ENCODE results near the gene GPR150. TPM values are rescaled to one million over a fixed set of nuclear protein-coding genes. Genes with fewer than 3 reads are reported as not detected.

The GPR150 gene
- total RNA-seq, 1 experiment from 2014 or later, result 0.17 TPM

GRCh38 chr5:95647886-95648860 is 28.3 kb downstream of the GPR150 start:
- Mint-ChIP-seq H3K4me3 (ENCODE audit: low read depth, unreplicated experiment) (no peak overlapping the region), H3K36me3 (ENCODE audit: insufficient read depth, unreplicated experiment) (peaks cover 15% of the 10 kb centered on the region), H3K9me3 (ENCODE audit: low read depth, unreplicated experiment) (no peaks in the 10 kb centered on the region), H3K27ac (ENCODE audit: unreplicated experiment) (peak overlapping the region; percentile 30), H3K4me1 (ENCODE audit: low read depth, unreplicated experiment) (peaks cover 18% of the 10 kb centered on the region), H3K27me3 (ENCODE audit: unreplicated experiment) (no peaks in the 10 kb centered on the region)
- intact Hi-C loops (cut with micrococcal nuclease; ENCODE audit: unreplicated experiment), result loop anchor here (5.0 to 10.0 kb wide), 4 partner anchors 84 to 957 kb away; partner anchors contain the start of genes ELL2 and RHOBTB3
- CTCF ChIA-PET, result no interaction called here
- no TSS peak for BruUV-seq (replicated peaks)
- TF ChIP-seq, protein P1, sequence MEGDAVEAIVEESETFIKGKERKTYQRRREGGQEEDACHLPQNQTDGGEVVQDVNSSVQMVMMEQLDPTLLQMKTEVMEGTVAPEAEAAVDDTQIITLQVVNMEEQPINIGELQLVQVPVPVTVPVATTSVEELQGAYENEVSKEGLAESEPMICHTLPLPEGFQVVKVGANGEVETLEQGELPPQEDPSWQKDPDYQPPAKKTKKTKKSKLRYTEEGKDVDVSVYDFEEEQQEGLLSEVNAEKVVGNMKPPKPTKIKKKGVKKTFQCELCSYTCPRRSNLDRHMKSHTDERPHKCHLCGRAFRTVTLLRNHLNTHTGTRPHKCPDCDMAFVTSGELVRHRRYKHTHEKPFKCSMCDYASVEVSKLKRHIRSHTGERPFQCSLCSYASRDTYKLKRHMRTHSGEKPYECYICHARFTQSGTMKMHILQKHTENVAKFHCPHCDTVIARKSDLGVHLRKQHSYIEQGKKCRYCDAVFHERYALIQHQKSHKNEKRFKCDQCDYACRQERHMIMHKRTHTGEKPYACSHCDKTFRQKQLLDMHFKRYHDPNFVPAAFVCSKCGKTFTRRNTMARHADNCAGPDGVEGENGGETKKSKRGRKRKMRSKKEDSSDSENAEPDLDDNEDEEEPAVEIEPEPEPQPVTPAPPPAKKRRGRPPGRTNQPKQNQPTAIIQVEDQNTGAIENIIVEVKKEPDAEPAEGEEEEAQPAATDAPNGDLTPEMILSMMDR (IDR thresholded peaks at IDR 0.05; ENCODE audit: unreplicated experiment), result no peak
- no peak for DNase-seq

DNA sequence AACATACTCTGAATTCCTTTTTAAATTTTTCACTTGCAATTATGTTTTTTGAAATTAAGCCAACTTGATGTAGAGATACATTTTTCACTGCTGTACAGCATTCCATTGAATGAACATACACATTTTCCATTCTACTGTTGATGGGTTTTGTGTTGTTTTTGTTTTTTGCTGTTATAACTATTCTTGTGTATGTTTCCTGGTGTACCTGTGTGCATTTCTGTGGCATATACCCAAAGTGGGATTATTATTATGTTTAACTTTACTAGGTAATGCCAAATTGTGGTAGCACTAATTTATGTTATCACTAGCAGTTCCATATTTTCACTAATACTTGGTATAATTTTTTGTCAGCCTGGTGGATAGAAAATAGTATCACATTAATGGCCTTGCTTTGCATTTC is 29.4 kb downstream of the GPR150 start:
- Mint-ChIP-seq H3K36me3 (ENCODE audit: insufficient read depth, unreplicated experiment) (peaks cover 13% of the 10 kb centered on the region), H3K4me3 (ENCODE audit: low read depth, unreplicated experiment) (no peak overlapping the region), H3K27me3 (ENCODE audit: unreplicated experiment) (no peaks in the 10 kb centered on the region), H3K27ac (ENCODE audit: unreplicated experiment) (no peak overlapping the region), H3K4me1 (ENCODE audit: low read depth, unreplicated experiment) (peaks cover 13% of the 10 kb centered on the region), H3K9me3 (ENCODE audit: low read depth, unreplicated experiment) (no peaks in the 10 kb centered on the region)
- TF ChIP-seq, protein P1 (IDR thresholded peaks at IDR 0.05; ENCODE audit: unreplicated experiment), result no peak
- DNase-seq, result no peak
- CTCF ChIA-PET, result no interaction called here
- BruUV-seq (replicated peaks), result no TSS peak
- intact Hi-C loops (cut with micrococcal nuclease; ENCODE audit: unreplicated experiment), result loop anchor here (5.0 to 10.0 kb wide), 4 partner anchors 83 to 956 kb away; partner anchors contain the start of genes ELL2 and RHOBTB3

DNA sequence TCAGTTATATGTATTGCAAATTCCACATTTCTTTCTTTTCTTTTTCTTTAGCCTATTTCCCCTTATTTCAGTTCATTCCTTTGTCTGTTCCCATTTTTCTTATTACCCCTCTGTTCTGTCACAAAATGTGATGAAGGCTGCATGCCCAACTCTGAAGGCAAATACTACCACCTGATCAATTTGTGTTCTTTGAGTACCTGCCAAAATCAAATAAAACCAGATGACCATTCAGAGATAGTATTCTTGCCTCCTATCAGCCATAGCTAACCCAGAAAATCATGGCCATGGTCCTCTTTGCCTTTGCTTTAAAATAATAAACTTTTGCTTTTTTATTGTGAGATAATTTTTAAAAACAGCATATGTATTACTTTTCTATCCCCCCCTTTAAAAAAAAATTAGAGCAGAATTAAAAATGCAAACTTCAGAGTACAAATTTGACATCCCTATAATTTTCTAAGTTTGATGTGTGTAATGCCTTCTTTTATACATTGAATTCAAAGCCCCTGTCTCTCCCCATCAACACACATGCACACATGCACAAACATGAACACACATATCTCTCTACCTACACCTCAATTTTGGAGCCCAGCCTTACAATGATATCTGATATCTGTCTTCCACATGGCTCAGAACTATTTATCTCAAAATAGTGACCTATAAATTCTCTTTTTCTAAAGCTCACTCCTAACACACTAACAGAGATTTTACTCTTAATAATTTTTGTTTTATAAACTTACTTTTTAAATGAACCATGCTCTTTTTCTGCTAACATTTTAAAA is 30.1 kb downstream of the GPR150 start:
- Mint-ChIP-seq H3K9me3 (ENCODE audit: low read depth, unreplicated experiment) (no peaks in the 10 kb centered on the region), H3K4me3 (ENCODE audit: low read depth, unreplicated experiment) (no peak overlapping the region), H3K36me3 (ENCODE audit: insufficient read depth, unreplicated experiment) (peaks cover 10% of the 10 kb centered on the region), H3K27me3 (ENCODE audit: unreplicated experiment) (no peaks in the 10 kb centered on the region), H3K27ac (ENCODE audit: unreplicated experiment) (peak overlapping the region; percentile 11), H3K4me1 (ENCODE audit: low read depth, unreplicated experiment) (peaks cover 8% of the 10 kb centered on the region)
- no peak for DNase-seq
- TF ChIP-seq, protein P1 (IDR thresholded peaks at IDR 0.05; ENCODE audit: unreplicated experiment), result no peak
- CTCF ChIA-PET, result no interaction called here
- BruUV-seq (replicated peaks), result no TSS peak
- intact Hi-C loops (cut with micrococcal nuclease; ENCODE audit: unreplicated experiment), result loop anchor here (5.0 to 10.0 kb wide), 4 partner anchors 82 to 955 kb away; partner anchors contain the start of genes ELL2 and RHOBTB3

DNA sequence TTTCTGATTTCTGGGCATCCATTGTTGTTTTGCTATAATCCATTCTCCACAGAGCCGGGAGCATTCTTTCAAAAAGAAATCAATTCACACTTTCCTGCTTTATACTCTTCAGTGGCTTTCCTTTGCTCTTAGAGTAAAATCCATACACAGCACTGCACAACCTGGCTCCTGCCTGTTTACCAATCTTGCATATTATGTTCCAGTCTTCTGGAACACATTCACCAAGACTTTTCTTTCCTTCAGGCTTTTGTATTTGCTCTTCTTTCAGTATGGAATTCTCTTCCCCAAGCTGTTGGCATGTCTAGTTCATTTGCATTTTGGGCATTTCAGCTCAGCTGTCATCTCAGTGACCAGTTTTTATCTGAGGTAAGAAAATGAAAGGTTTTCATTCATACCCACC is 33.0 kb downstream of the GPR150 start:
- TF ChIP-seq, protein P1 (IDR thresholded peaks at IDR 0.05; ENCODE audit: unreplicated experiment), result no peak
- H3K9me3 Mint-ChIP-seq (ENCODE audit: low read depth, unreplicated experiment), result no peaks in the 10 kb centered on the region

More for the DNA sequence above, 33.0 kb downstream of the GPR150 start:
- no peak for DNase-seq
- Mint-ChIP-seq H3K36me3 (ENCODE audit: insufficient read depth, unreplicated experiment) (no peaks in the 10 kb centered on the region), H3K4me1 (ENCODE audit: low read depth, unreplicated experiment) (peaks cover 8% of the 10 kb centered on the region), H3K27ac (ENCODE audit: unreplicated experiment) (no peak overlapping the region), H3K27me3 (ENCODE audit: unreplicated experiment) (no peaks in the 10 kb centered on the region), H3K4me3 (ENCODE audit: low read depth, unreplicated experiment) (no peak overlapping the region)
- intact Hi-C loops (cut with micrococcal nuclease; ENCODE audit: unreplicated experiment), result no loop called here
- no TSS peak for BruUV-seq (replicated peaks)
- CTCF ChIA-PET, result interaction anchor here (0.7 kb wide), 1 partner anchor 171 kb away, joined by 3 read pairs; no protein-coding TSS in a partner anchor

Data from Calu3 (cell line).